Left lung (tissue), 10 donors: ENCODE measurements around the gene ZNF518A. TPM values are rescaled to one million over a fixed set of nuclear protein-coding genes. Genes with fewer than 3 reads are reported as not detected.

Experiments
- ATAC-seq: fragments of 200-7000 bp; cut with Tn5 transposase; one replicate; pipeline ENCODE4 v1.9.1; 2020; ENCODE audit warnings: moderate library complexity
- DNase-seq, 4 donors: peaks; one replicate each; pipeline ENCODE4 v3.0.0-alpha.2; 2013 to 2020
- H3K27ac ChIP-seq, 2 donors: fragments of 200-600 bp; sonication (generic) in 1 of 2; one replicate each; pipeline versions ENCODE4 v1.5.0 to v1.8.0; 2020 to 2021
- H3K27me3 ChIP-seq, 2 donors: fragments of 200-600 bp; sonication (generic) in 1 of 2; one replicate each; pipeline versions ENCODE4 v1.5.0 to v1.8.0; 2020 to 2021
- H3K36me3 ChIP-seq, 2 donors: fragments of 200-600 bp; sonication (generic) in 1 of 2; one replicate each; pipeline versions ENCODE4 v1.5.0 to v1.8.0; 2020 to 2021
- H3K4me1 ChIP-seq, 2 donors: fragments of 200-600 bp; one replicate each; pipeline ENCODE4 v1.8.0; 2021
- H3K4me3 ChIP-seq, 2 donors: fragments of 200-600 bp; sonication (generic) in 1 of 2; one replicate each; pipeline versions ENCODE4 v1.5.0 to v1.8.0; 2020 to 2021; ENCODE audit warnings: mild to moderate bottlenecking in 1 of 2
- H3K9me3 ChIP-seq, 2 donors: fragments of 200-600 bp; sonication (generic) in 1 of 2; one replicate each; pipeline versions ENCODE4 v1.5.0 to v1.8.0; 2020 to 2021
- intact Hi-C, 2 donors: fragments of 100-400 bp; cut with DNase I; formaldehyde crosslinking; loops; one replicate each; pipeline versions ENCODE4 v1.11.2 to v1.14.2; 2022
- polyA plus RNA-seq, 6 donors: library from polyadenylated mRNA; unstranded; fragments of 120-200 nt; gene quantifications; one replicate each; pipeline ENCODE4 v1.2.1, GENCODE V29; 2013; ENCODE audit not compliant: insufficient read length in 6 of 6
- total RNA-seq, 2 donors: library from RNA; stranded (reverse); fragmentation: NEBNext Ultra II Directional; extraction: Animal tissue kit (Norgen Biotek cat#: 25700); gene quantifications; one replicate each; pipeline ENCODE4 v1.2.1, GENCODE V29; 2021
- TF ChIP-seq, protein P1 (sequence below), 2 donors: fragments of 200-600 bp; sonication (generic) in 1 of 2; IDR thresholded peaks; one replicate each; pipeline versions ENCODE4 v1.5.0 to v1.8.0; 2021; ENCODE audit warnings: antibody characterized with exemption in 2 of 2
- donor health status: DM: no; HTN: yes; CAD: no.
- donor health status: DM: no; HTN: no; CAD: no.

ZNF518A gene
- total and polyA plus RNA-seq, 8 donors = 19.5 to 55.1 (median 49.2) TPM

GRCh38 chr10:96122824-96123223 lies 7.3 kb upstream of the ZNF518A start:
- intact Hi-C loops = no loop called here
- no peak overlapping the region for H3K27ac ChIP-seq
- ATAC-seq (no peak), DNase-seq (no peak)
- TF ChIP-seq, protein P1, sequence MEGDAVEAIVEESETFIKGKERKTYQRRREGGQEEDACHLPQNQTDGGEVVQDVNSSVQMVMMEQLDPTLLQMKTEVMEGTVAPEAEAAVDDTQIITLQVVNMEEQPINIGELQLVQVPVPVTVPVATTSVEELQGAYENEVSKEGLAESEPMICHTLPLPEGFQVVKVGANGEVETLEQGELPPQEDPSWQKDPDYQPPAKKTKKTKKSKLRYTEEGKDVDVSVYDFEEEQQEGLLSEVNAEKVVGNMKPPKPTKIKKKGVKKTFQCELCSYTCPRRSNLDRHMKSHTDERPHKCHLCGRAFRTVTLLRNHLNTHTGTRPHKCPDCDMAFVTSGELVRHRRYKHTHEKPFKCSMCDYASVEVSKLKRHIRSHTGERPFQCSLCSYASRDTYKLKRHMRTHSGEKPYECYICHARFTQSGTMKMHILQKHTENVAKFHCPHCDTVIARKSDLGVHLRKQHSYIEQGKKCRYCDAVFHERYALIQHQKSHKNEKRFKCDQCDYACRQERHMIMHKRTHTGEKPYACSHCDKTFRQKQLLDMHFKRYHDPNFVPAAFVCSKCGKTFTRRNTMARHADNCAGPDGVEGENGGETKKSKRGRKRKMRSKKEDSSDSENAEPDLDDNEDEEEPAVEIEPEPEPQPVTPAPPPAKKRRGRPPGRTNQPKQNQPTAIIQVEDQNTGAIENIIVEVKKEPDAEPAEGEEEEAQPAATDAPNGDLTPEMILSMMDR (IDR thresholded peaks at IDR 0.05) = no peak
- H3K4me1 ChIP-seq = no peaks in the 10 kb centered on the region
- H3K9me3 ChIP-seq = no peaks in the 10 kb centered on the region
- H3K27me3 ChIP-seq = peaks cover 34 to 92% of the 10 kb centered on the region in 2 donors
- no peaks in the 10 kb centered on the region for H3K36me3 ChIP-seq
- H3K4me3 ChIP-seq = no peak overlapping the region

DNA sequence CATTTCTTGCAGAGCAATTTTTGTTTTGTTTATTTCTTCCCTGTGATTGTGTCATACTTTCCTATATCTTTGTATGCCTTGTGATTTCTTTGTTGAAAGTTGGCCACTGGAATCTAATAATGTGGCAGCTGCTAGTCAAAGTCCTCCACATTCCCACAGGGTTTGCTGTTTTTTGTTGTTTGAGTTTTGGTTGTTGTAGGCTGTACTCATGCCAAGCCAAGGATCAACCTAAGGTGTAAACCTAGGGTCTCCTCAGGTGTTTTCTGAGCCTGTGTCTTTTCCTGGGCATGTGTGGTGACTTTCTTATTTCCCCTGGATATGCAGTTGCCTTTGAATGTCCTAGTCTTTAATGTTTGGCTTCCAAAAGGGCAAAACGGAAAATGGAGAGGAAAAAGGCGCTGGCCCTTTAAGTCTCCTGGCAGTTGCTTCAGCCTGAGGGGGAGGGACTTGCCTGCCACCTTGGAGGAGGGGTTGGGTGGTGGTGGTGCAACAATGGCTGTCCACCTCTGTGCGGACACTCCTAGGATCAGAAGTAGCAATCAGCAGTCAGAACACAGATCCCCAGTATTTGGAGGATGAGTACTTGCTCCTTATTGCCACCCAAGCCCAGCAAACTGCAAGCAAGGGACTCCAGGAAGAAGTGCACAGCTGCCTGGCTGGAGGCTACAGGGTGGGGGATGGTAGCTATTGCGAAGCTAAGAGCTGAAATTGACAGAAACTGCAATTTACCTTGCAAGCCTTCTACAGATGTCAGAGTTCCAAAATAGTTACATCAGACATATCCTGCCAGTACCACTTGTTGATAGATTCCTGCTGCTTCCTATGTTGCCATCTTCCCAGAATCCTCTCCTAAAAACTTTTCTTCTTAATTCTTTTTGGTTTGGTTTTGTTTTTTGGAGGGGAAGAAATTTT lies 5.6 kb upstream of the ZNF518A start:
- Histone ChIP-seq H3K27ac (peak overlapping the region in 1 of 2 donors; percentile 63), H3K27me3 (peaks cover 43 to 93% of the 10 kb centered on the region in 2 donors), H3K36me3 (no peaks in the 10 kb centered on the region), H3K9me3 (no peaks in the 10 kb centered on the region), H3K4me1 (no peaks in the 10 kb centered on the region), H3K4me3 (peak overlapping the region; percentile 3 to 23)
- intact Hi-C loops = loop anchor here in 1 of 2 donors (5.0 kb wide), 1 partner anchor 32 kb away; no protein-coding TSS in a partner anchor
- DNase-seq (peak; percentile 15 to 67 (median 46)), ATAC-seq (peak; percentile 94)
- TF ChIP-seq, protein P1 (IDR thresholded peaks at IDR 0.05) = no peak

GRCh38 chr10:96125142-96125515 lies 5.0 kb upstream of the ZNF518A start:
- H3K36me3 ChIP-seq = no peaks in the 10 kb centered on the region
- no peaks in the 10 kb centered on the region for H3K4me1 ChIP-seq
- intact Hi-C loops = loop anchor here in 1 of 2 donors (5.0 kb wide), 1 partner anchor 33 kb away; no protein-coding TSS in a partner anchor
- ATAC-seq = no peak
- H3K27me3 ChIP-seq = peaks cover 43 to 87% of the 10 kb centered on the region in 2 donors
- no peak for DNase-seq
- peak overlapping the region in 1 of 2 donors; percentile 63 for H3K27ac ChIP-seq
- no peak overlapping the region for H3K4me3 ChIP-seq
- no peaks in the 10 kb centered on the region for H3K9me3 ChIP-seq
- TF ChIP-seq, protein P1 (IDR thresholded peaks at IDR 0.05) = no peak

GRCh38 chr10:96130326-96130995 lies 364 bp downstream of the ZNF518A start:
- peak; percentile 89 for ATAC-seq
- Histone ChIP-seq H3K4me1 (peaks cover 7 to 9% of the 10 kb centered on the region in 2 donors), H3K27me3 (peaks cover 26 to 35% of the 10 kb centered on the region in 2 donors), H3K27ac (peak overlapping the region; percentile 93 to 99), H3K9me3 (no peaks in the 10 kb centered on the region), H3K36me3 (peaks cover 0 to 29% of the 10 kb centered on the region in 2 donors), H3K4me3 (peak overlapping the region; percentile 63 to 78)
- intact Hi-C loops = no loop called here
- DNase-seq = peak in 3 of 4 donors; percentile 77 to 93 (median 80)
- TF ChIP-seq, protein P1 (IDR thresholded peaks at IDR 0.05) = no peak

DNA sequence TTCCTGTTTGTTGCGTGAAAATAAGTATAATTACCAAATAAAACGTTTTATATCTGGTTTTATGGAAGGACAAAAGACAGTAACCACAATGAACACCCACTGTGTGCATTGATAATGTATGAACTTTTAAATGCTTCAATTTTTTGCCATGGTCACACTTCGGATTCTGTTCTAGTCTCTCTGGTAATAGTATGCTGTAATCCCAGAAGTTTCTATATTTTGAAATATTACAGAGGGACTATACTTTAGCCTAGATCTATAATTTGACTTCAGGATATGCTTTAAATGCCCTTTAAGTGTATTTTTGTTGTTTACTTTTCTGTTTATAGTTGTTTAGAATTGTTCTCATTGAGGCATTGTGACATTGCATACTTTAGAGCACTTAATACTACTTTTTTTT lies 1.5 kb downstream of the ZNF518A start:
- intact Hi-C loops = no loop called here
- no peak overlapping the region for H3K4me3 ChIP-seq
- no peaks in the 10 kb centered on the region for H3K9me3 ChIP-seq
- H3K36me3 ChIP-seq = peaks cover 0 to 36% of the 10 kb centered on the region in 2 donors
- no peak overlapping the region for H3K27ac ChIP-seq
- ATAC-seq (no peak), DNase-seq (no peak)
- peaks cover 7 to 9% of the 10 kb centered on the region in 2 donors for H3K4me1 ChIP-seq
- H3K27me3 ChIP-seq = peaks cover 21 to 24% of the 10 kb centered on the region in 2 donors
- TF ChIP-seq, protein P1 (IDR thresholded peaks at IDR 0.05) = no peak
